AG09309 (cell line): ENCODE measurements around the gene KIF21B.
"Not testable (repeated sequence)": the region's sequence is repeated elsewhere in the genome, so short reads cannot be mapped to it uniquely, and the experiment has no call there.

Source experiments
- DNase-seq: peaks from one replicate; pipeline ENCODE4 v3.0.0-alpha.2; 2010; ENCODE audit warnings: low read depth
- H3K4me3 ChIP-seq: 2 replicates; pipeline ENCODE4 v1.5.1; 2011; ENCODE audit warnings: mild to moderate bottlenecking, low read depth, low read length, moderate library complexity; ENCODE audit not compliant: control insufficient read depth
- TF ChIP-seq, protein P1 (sequence below): IDR thresholded peaks from 2 replicates; pipeline ENCODE4 v1.5.1; 2011; ENCODE audit warnings: mild to moderate bottlenecking, low read depth, low read length, inconsistent platforms; ENCODE audit not compliant: insufficient read depth, control insufficient read depth; ENCODE audit errors: missing control alignments

Gene KIF21B

DNA sequence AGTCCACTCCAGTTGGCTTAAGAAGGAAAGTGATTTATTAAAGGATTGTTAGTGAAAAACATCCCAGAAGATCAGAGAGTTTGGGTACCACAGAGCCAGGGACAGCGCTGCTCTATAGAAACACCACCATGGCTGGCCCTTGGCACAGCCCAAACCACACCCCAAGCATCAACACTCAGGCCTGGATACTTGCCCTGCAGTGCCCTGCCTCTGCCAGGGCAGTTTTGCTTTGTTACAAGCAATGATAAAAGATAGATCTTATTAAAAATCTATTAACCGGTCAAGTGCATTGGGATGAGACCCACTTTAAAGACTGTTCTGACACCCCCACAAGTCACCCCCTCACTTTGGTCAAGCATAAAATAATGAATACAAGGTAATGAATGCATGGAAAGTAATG lies 56.6 kb downstream of the KIF21B start:
- H3K4me3 ChIP-seq: no peak overlapping the region
- TF ChIP-seq, protein P1, sequence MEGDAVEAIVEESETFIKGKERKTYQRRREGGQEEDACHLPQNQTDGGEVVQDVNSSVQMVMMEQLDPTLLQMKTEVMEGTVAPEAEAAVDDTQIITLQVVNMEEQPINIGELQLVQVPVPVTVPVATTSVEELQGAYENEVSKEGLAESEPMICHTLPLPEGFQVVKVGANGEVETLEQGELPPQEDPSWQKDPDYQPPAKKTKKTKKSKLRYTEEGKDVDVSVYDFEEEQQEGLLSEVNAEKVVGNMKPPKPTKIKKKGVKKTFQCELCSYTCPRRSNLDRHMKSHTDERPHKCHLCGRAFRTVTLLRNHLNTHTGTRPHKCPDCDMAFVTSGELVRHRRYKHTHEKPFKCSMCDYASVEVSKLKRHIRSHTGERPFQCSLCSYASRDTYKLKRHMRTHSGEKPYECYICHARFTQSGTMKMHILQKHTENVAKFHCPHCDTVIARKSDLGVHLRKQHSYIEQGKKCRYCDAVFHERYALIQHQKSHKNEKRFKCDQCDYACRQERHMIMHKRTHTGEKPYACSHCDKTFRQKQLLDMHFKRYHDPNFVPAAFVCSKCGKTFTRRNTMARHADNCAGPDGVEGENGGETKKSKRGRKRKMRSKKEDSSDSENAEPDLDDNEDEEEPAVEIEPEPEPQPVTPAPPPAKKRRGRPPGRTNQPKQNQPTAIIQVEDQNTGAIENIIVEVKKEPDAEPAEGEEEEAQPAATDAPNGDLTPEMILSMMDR: no peak
- DNase-seq: no peak

DNA sequence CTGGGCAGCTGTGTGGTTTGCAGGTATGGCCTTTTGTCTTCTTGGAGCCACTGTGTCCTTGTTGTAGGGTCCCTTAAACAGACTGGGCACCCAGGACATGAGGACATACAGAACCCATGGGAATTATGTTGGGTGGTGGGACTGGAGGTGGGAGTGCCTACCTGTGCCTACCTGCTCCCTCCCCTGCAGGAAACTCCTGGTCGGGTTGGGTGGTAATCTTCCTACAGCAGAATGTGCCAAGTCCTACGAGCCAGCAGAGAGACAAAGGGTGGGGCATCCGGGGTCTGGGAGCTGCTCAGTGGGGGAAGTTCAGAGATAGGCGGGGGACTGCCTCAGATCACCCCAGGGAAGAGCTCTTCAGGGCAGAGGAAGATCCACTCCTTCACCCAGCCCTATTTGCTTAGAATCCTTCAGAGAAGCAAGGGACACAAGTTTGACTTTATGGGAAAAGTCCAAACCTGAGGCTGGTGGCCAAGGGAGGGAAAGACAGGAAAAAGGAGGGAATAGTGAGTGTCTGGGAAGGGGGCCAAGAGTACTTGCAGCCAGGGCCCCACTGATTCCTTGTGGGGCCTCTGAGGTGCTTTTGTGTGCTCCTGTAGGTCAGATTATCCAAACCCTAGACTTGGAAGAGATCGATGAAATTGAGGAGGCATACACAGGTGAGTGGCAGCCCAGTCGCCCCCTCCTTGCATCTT lies 58.3 kb downstream of the KIF21B start:
- no peak for DNase-seq
- TF ChIP-seq, protein P1: no peak
- H3K4me3 ChIP-seq: no peak overlapping the region

DNA sequence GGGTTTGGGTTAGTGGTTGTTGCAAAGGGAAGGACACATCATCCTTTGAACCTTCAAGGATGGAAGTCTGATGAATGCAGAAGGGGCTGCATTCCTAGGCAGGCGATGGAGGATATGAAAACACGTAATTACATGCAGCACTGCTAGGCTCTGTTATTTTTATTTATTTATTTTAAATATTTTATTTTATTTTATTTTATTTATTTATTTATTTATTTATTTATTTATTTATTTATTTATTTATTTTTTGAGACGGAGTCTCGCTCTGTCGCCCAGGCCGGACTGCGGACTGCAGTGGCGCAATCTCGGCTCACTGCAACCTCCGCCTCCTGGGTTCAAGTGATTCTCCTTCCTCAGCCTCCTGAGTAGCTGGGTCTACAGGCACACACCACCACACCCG lies 59.6 kb downstream of the KIF21B start:
- not testable (repeated sequence) for H3K4me3 ChIP-seq, DNase-seq

DNA sequence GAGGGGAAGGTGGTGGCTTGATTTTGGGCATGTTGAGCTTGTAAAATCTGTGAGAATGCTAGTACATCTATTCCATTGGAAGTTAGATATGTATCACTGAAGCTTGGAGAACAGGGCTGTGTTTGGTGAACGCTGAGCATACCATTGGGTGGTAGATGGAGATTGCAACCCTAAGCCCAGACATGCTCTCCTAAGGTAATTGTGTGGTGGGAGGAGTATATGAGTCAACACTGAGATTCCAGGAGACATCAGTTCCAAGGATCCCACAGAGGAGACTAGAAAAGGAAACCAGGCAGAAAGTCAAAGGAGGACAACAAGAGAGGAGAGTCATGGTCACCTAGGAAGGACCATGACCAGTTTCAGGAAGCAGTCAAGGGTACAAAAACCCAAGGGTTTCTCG lies 60.4 kb downstream of the KIF21B start:
- no peak overlapping the region for H3K4me3 ChIP-seq
- no peak for DNase-seq
- TF ChIP-seq, protein P1: no peak

DNA sequence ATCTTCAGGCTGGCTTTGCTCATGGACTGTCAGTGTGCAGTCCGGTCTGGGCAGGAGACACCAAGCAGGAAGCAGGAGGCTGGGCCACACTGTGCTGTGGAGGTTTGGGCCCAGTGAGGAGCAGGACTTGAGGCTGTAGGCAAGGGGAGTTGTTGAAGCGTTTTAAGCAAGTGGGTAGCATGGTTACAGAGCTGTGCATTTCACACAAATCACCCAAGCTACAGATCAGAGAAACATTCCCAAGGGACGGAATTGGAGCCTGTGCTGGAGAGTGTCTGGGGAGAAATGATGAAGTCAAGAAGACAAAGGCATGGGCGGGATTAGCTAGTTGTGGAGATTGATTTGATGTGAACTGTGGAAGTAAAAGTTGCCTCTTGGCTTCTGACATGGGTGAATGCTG lies 60.9 kb downstream of the KIF21B start:
- TF ChIP-seq, protein P1: no peak
- H3K4me3 ChIP-seq: no peak overlapping the region
- DNase-seq: no peak

DNA sequence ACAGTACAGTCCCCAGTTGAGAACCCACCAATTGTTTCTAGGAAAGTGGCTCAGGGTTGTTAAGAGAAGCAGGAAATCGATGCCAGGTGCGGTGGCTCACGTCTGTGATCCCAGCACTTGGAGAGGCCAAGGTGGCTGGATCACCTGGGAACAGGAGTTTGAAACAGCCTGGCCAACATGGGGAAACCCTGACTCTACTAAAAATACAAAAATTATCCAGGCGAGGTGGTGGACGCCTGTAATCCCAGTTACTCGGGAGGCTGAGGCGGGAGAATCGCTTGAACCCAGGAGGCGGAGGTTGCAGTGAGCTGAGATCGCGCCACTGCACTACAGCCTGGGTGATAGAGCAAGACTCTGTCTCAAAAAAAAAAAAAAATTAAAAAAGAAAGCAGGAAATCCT lies 61.4 kb downstream of the KIF21B start:
- H3K4me3 ChIP-seq, DNase-seq: not testable (repeated sequence)

DNA sequence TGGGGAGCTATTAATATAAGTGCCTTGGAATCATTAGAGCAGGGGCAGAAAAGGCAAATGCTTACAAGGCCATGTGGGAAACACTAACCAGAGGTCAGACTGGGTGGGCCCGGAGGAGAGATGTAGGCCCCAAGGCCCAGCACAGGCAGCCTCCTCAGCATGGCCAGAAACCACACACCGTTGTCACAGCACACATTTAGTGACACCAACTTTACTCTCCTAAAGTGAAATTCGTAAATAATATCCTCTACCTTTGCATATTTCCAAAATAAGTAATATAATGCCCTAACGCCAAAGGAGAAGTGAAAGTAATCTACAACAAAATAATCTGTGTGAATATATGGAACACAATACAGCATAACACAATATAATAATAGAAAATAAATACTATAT lies 62.6 kb downstream of the KIF21B start:
- H3K4me3 ChIP-seq: no peak overlapping the region
- no peak for DNase-seq
- TF ChIP-seq, protein P1: no peak
